ENCODE data around the gene STK17A. TPM values are rescaled to one million over a fixed set of nuclear protein-coding genes. Genes with fewer than 3 reads are reported as not detected.

The STK17A gene
- total RNA-seq, 2 experiments from 2014 or later, result 89.5 to 90.3 TPM

GRCh38 chr7:43674559-43675436 lies 91.9 kb downstream of the STK17A start:
- DNase-seq, result no peak
- CTCF ChIA-PET, result interaction anchor here (1.4 kb wide), 1 partner anchor 92 kb away, joined by 5 read pairs; the partner anchor contains the start of gene STK17A
- H3K27me3 Mint-ChIP-seq, result no peaks in the 10 kb centered on the region
- H3K4me1 Mint-ChIP-seq, result peaks cover 62% of the 10 kb centered on the region
- peaks cover 32% of the 10 kb centered on the region for H3K9me3 Mint-ChIP-seq
- H3K36me3 Mint-ChIP-seq (ENCODE audit: low read depth), result peaks cover 55% of the 10 kb centered on the region
- POLR2A ChIA-PET, result interaction anchor here (0.6 to 1.5 kb wide), 2 partner anchors 25 to 92 kb away, joined by 3 to 5 read pairs; partner anchors contain the start of gene STK17A
- H3K27ac Mint-ChIP-seq, result no peak overlapping the region
- H3K4me3 Mint-ChIP-seq, result no peak overlapping the region

Other genes starting within 250 kb of the STK17A start
- gene COA1, start 146.4 kb downstream of the STK17A start, total RNA-seq, result 10 to 100 TPM; 56.0 to 57.3 TPM
- gene BLVRA, start 175.6 kb downstream of the STK17A start, total RNA-seq, result 10 to 100 TPM; 38.1 to 42.4 TPM